Panc1 (cell line): ENCODE results near the gene RBM44.

Experiments
- CTCF ChIP-seq: fragments of 450-650 bp; IDR thresholded peaks from 2 replicates; pipeline ENCODE4 v1.5.1; 2017; ENCODE audit warnings: mild to moderate bottlenecking
- POLR2AphosphoS5 ChIP-seq: IDR thresholded peaks from 2 replicates; pipeline ENCODE4 v1.6.1; 2012; ENCODE audit warnings: mild to moderate bottlenecking, low read depth, low read length, moderate library complexity
- REST ChIP-seq, 2 experiments: IDR thresholded peaks; 2 replicates each; pipeline ENCODE4 v1.6.1; 2011 to 2012; ENCODE audit warnings: low read depth in 2 of 2, control low read depth in 1 of 2, low read length in 1 of 2, mild to moderate bottlenecking in 1 of 2, moderate library complexity in 1 of 2; ENCODE audit not compliant: insufficient read depth in 1 of 2
- SIN3A ChIP-seq: IDR thresholded peaks from 2 replicates; pipeline ENCODE4 v1.6.1; 2012; ENCODE audit warnings: low read depth, mild to moderate bottlenecking, low read length, moderate library complexity, borderline replicate concordance; ENCODE audit not compliant: insufficient read depth

GRCh38 chr2:237824085-237824484 is 25.5 kb downstream of the RBM44 start:
- TF ChIP-seq CTCF (no peak), POLR2AphosphoS5 (no peak), REST (IDR thresholded peaks at IDR 0.05; ENCODE audit: insufficient read depth in 1 of 2, low read depth in 2 of 2, low read length in 1 of 2) (no peak), SIN3A (no peak)
